Measurements from ENCODE around the gene CYP4F22. TPM values are rescaled to one million over a fixed set of nuclear protein-coding genes. Genes with fewer than 3 reads are reported as not detected.
"Not testable (repeated sequence)": the region's sequence is repeated elsewhere in the genome, so short reads cannot be mapped to it uniquely, and the experiment has no call there.

CYP4F22 gene
- total RNA-seq, 1 experiment from 2014 or later, result not detected

DNA sequence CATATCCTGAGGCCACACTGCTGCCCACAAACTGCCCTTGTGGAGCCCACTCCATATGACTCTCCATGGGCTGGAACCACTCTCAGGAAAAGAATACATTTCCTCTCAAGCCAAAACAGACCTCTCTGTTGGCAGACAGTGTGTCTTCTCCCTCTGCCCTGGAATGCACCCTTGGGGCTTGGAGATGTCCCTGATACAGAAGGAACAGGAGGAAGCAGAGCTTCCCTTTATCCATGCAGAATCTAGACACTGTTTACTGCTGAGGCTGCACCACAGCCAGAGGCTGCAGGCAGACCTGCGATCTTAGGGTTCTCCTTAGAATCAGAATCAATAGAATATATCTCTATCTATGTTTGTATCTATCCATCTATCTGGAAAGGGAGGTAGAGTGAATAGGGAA, 79.9 kb downstream of the CYP4F22 start:
- H3K27me3 ChIP-seq (ENCODE audit: insufficient read depth, low read depth), result no peaks in the 10 kb centered on the region
- H3K27ac ChIP-seq, result no peak overlapping the region
- no TSS peak for BruUV-seq (replicated peaks)
- no peak for DNase-seq
- intact Hi-C loops (cut with micrococcal nuclease; ENCODE audit: unreplicated experiment), result no loop called here
- TF ChIP-seq CTCF (conservative IDR thresholded peaks at IDR 0.05) (no peak), EZH2 (IDR thresholded peaks at IDR 0.05; ENCODE audit: low read depth) (no peak)
- no peak overlapping the region for H3K4me2 ChIP-seq
- H3F3A ChIP-seq (ENCODE audit: insufficient read depth, low read depth), result peaks cover 4% of the 10 kb centered on the region; the same call in 1 of the 2 replicates
- peaks cover 1% of the 10 kb centered on the region; the same call in 1 of the 2 replicates for H3K4me1 ChIP-seq (replicated peaks; ENCODE audit: insufficient read depth)
- H2AFZ ChIP-seq, result no peak overlapping the region
- no peak overlapping the region for H3K4me3 ChIP-seq
- ChIA-PET CTCF (no interaction called here), POLR2A (ENCODE audit: unreplicated experiment) (no interaction called here)
- no peaks in the 10 kb centered on the region for H3K36me3 ChIP-seq (ENCODE audit: low read depth)
- H3K79me2 ChIP-seq (ENCODE audit: low read depth), result no peaks in the 10 kb centered on the region
- H4K20me1 ChIP-seq (ENCODE audit: insufficient read depth), result no peaks in the 10 kb centered on the region
- no peaks in the 10 kb centered on the region for H3K9me3 ChIP-seq (ENCODE audit: insufficient read depth, low read depth)
- no peaks in the 10 kb centered on the region for H3K9me2 ChIP-seq (ENCODE audit: insufficient read depth)

DNA sequence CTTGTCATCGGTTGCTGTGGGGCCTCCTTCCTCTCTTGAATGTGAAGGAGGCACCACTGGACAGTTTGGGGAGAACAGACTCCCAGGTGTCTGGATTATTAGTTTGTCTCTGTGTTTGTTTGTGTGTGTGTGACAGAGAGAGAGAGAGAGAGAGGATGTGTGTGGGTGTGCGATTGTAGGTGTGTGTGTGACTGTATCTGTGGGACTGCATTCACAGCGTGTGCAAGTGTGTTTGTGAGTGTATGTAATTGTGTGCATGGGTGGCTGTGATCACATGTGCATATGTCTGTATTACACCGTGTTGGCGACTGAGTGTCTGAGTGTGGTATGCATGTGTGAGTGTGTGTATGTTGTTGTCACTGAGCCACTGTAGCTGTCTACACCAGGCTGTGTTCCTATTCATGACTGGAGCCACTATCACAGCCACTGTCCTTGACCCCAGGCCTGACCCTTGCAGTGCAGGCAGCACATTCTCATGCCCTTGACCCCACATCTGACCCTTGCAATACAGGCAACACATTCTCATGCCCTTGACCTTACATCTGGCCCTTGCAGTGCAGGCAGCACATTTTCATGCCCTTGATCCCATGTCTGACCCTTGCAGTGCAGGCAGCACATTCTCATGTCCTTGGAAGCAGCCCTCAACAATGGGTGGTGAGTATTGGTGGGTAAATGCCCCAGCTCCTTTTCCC, 81.6 kb downstream of the CYP4F22 start:
- no peaks in the 10 kb centered on the region for H4K20me1 ChIP-seq (ENCODE audit: insufficient read depth)
- no peak overlapping the region for H3K4me3 ChIP-seq
- CTCF ChIA-PET, result no interaction called here
- DNase-seq, result no peak
- peaks cover 18% of the 10 kb centered on the region; the same call in 1 of the 2 replicates for H3F3A ChIP-seq (ENCODE audit: insufficient read depth, low read depth)
- no peaks in the 10 kb centered on the region for H3K36me3 ChIP-seq (ENCODE audit: low read depth)
- H3K27me3 ChIP-seq (ENCODE audit: insufficient read depth, low read depth), result no peaks in the 10 kb centered on the region
- POLR2A ChIA-PET (ENCODE audit: unreplicated experiment), result no interaction called here
- peaks cover 17% of the 10 kb centered on the region for H3K4me1 ChIP-seq (replicated peaks; ENCODE audit: insufficient read depth)
- intact Hi-C loops (cut with micrococcal nuclease; ENCODE audit: unreplicated experiment), result no loop called here
- H2AFZ ChIP-seq, result no peak overlapping the region
- H3K9me2 ChIP-seq (ENCODE audit: insufficient read depth), result no peaks in the 10 kb centered on the region
- no peak overlapping the region for H3K27ac ChIP-seq
- no peaks in the 10 kb centered on the region for H3K9me3 ChIP-seq (ENCODE audit: insufficient read depth, low read depth)
- no TSS peak for BruUV-seq (replicated peaks)
- no peaks in the 10 kb centered on the region for H3K79me2 ChIP-seq (ENCODE audit: low read depth)
- no peak for TF ChIP-seq CTCF (conservative IDR thresholded peaks at IDR 0.05)
- TF ChIP-seq EZH2 (IDR thresholded peaks at IDR 0.05; ENCODE audit: low read depth), result no peak
- no peak overlapping the region for H3K4me2 ChIP-seq

DNA sequence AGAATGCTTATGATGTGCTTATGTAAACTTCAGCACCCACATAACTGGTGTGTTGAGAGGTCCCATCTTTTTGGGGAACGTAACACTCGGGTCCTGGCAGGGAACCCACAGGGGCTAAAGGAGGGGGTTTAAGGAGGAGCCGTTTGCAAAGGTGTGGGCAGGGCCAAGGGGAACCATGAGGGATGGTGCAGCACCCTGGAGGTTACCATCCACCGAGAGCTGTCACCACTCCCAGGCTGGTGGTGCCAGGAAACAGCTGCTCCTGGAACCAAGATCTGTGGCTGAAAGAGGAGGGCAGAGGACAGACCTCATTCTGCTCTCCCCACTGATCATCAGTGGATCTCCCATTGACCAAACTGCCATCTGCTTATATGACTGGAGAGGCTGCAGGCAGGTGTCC, 83.5 kb downstream of the CYP4F22 start:
- intact Hi-C loops (cut with micrococcal nuclease; ENCODE audit: unreplicated experiment), result no loop called here
- Histone ChIP-seq H3K79me2 (ENCODE audit: low read depth) (no peaks in the 10 kb centered on the region), H3K9me2 (ENCODE audit: insufficient read depth) (no peaks in the 10 kb centered on the region), H2AFZ (no peak overlapping the region), H3K27ac (no peak overlapping the region), H3F3A (ENCODE audit: insufficient read depth, low read depth) (peaks cover 24% of the 10 kb centered on the region; the same call in 1 of the 2 replicates), H3K36me3 (ENCODE audit: low read depth) (no peaks in the 10 kb centered on the region), H3K4me1 (replicated peaks; ENCODE audit: insufficient read depth) (peaks cover 25% of the 10 kb centered on the region), H4K20me1 (ENCODE audit: insufficient read depth) (no peaks in the 10 kb centered on the region), H3K9me3 (ENCODE audit: insufficient read depth, low read depth) (no peaks in the 10 kb centered on the region), H3K27me3 (ENCODE audit: insufficient read depth, low read depth) (no peaks in the 10 kb centered on the region), H3K4me3 (no peak overlapping the region), H3K4me2 (no peak overlapping the region)
- DNase-seq, result no peak
- no peak for TF ChIP-seq CTCF (conservative IDR thresholded peaks at IDR 0.05)
- no peak for TF ChIP-seq EZH2 (IDR thresholded peaks at IDR 0.05; ENCODE audit: low read depth)
- ChIA-PET CTCF (interaction anchor here (0.6 kb wide), 1 partner anchor 342 kb away, joined by 4 read pairs; the partner anchor contains the start of gene CYP4F11), POLR2A (ENCODE audit: unreplicated experiment) (no interaction called here)
- BruUV-seq (replicated peaks), result no TSS peak

DNA sequence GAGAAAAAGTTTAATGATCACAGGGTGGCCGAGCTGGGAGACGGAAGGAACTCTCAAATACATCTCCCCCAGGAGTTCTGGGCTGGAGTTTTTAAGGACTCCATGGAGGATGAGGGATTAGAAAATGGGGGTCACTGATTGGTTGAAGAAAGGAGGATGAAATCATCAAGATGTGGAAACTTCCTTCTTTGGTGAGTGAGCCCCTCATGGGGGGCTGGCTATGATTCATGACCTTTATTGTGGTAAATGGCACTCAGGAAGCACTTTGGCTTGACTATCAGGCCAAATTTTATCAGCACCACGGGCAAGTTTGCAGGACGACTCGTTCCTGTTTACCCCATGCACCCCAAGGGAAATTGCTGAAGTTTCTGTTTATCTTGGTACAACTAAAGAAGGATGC, 84.2 kb downstream of the CYP4F22 start:
- H4K20me1 ChIP-seq (ENCODE audit: insufficient read depth); H3K4me2 ChIP-seq; H3K79me2 ChIP-seq (ENCODE audit: low read depth); H3K27me3 ChIP-seq (ENCODE audit: insufficient read depth, low read depth); H3K36me3 ChIP-seq (ENCODE audit: low read depth); POLR2A ChIA-PET (ENCODE audit: unreplicated experiment); H3K9me3 ChIP-seq (ENCODE audit: insufficient read depth, low read depth); DNase-seq; H2AFZ ChIP-seq; H3K4me3 ChIP-seq; H3K9me2 ChIP-seq (ENCODE audit: insufficient read depth); intact Hi-C loops (cut with micrococcal nuclease; ENCODE audit: unreplicated experiment); CTCF ChIA-PET; BruUV-seq (replicated peaks); H3K27ac ChIP-seq: not testable (repeated sequence)
- H3F3A ChIP-seq (ENCODE audit: insufficient read depth, low read depth), result peaks cover 24% of the 10 kb centered on the region; the same call in 1 of the 2 replicates
- peaks cover 25% of the 10 kb centered on the region for H3K4me1 ChIP-seq (replicated peaks; ENCODE audit: insufficient read depth)

DNA sequence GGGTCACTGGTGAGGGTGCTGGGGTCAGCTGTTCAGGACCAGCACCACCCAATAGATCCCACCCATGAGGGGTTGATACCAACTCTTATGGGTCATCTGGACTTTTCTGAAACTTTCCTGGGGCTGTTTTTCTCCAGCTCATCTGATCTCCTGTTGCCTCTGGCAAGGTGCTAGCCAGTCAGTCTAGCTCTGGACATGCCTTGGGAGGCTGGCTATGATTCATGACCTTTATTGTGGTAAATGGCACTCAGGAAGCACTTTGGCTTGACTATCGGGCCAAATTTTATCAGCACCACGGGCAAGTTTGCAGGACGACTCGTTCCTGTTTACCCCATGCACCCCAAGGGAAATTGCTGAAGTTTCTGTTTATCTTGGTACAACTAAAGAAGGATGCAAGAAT, 85.4 kb downstream of the CYP4F22 start:
- intact Hi-C loops (cut with micrococcal nuclease; ENCODE audit: unreplicated experiment); BruUV-seq (replicated peaks); H4K20me1 ChIP-seq (ENCODE audit: insufficient read depth); H3K4me2 ChIP-seq; CTCF ChIA-PET; H3K9me2 ChIP-seq (ENCODE audit: insufficient read depth); H2AFZ ChIP-seq; H3K27me3 ChIP-seq (ENCODE audit: insufficient read depth, low read depth); H3K27ac ChIP-seq; POLR2A ChIA-PET (ENCODE audit: unreplicated experiment); H3K79me2 ChIP-seq (ENCODE audit: low read depth); H3K4me3 ChIP-seq; H3K9me3 ChIP-seq (ENCODE audit: insufficient read depth, low read depth); H3K36me3 ChIP-seq (ENCODE audit: low read depth): not testable (repeated sequence)
- Histone ChIP-seq H3K4me1 (replicated peaks; ENCODE audit: insufficient read depth) (peaks cover 25% of the 10 kb centered on the region), H3F3A (ENCODE audit: insufficient read depth, low read depth) (peaks cover 24% of the 10 kb centered on the region; the same call in 1 of the 2 replicates)
- DNase-seq, result peak in 1 of 2 experiments; percentile 88

All from PC-9 (cell line).